Aorta (tissue), 5 donors: ENCODE results near the gene CLASRP. TPM values are rescaled to one million over a fixed set of nuclear protein-coding genes. Genes with fewer than 3 reads are reported as not detected.
"Not testable (repeated sequence)": the region's sequence is repeated elsewhere in the genome, so short reads cannot be mapped to it uniquely, and the experiment has no call there.

ENCODE experiments used
- ATAC-seq: fragments of 200-7000 bp; cut with Tn5 transposase; one replicate; pipeline ENCODE4 v1.9.1; 2022; ENCODE audit warnings: moderate library complexity; ENCODE audit not compliant: low FRiP score
- DNase-seq, 2 donors: peaks; one replicate each; pipeline ENCODE4 v3.0.0-alpha.2; 2020
- H3K27ac ChIP-seq, 2 donors: one replicate each; pipeline ENCODE4 v1.5.1; 2013; ENCODE audit warnings: low read length in 2 of 2, mild to moderate bottlenecking in 2 of 2, moderate library complexity in 2 of 2, control low read depth in 1 of 2, inconsistent platforms in 1 of 2, low read depth in 1 of 2
- H3K27me3 ChIP-seq, 2 donors: one replicate each; pipeline ENCODE4 v1.6.1; 2013; ENCODE audit warnings: control low read depth in 1 of 2, low read length in 1 of 2, mild to moderate bottlenecking in 1 of 2, moderate library complexity in 1 of 2; ENCODE audit not compliant: insufficient read depth in 2 of 2, control insufficient read depth in 1 of 2
- H3K36me3 ChIP-seq, 2 donors: one replicate each; pipeline ENCODE4 v1.6.1; 2013; ENCODE audit warnings: control low read depth in 1 of 2, low read length in 1 of 2, mild to moderate bottlenecking in 1 of 2; ENCODE audit not compliant: insufficient read depth in 2 of 2, control insufficient read depth in 1 of 2
- H3K4me1 ChIP-seq, 2 donors: one replicate each; pipeline ENCODE4 v1.6.1; 2013; ENCODE audit warnings: low read length in 2 of 2, control low read depth in 1 of 2, mild to moderate bottlenecking in 1 of 2, moderate library complexity in 1 of 2; ENCODE audit not compliant: insufficient read depth in 2 of 2, control insufficient read depth in 1 of 2
- H3K4me3 ChIP-seq, 2 donors: one replicate each; pipeline ENCODE4 v1.5.1; 2013; ENCODE audit warnings: low read length in 2 of 2, control low read depth in 1 of 2, mild to moderate bottlenecking in 1 of 2
- H3K9me3 ChIP-seq: one replicate; pipeline ENCODE4 v1.6.1; 2013; ENCODE audit warnings: mild to moderate bottlenecking, low read length; ENCODE audit not compliant: control insufficient read depth
- WGBS, 2 donors: extraction: QIAGEN DNeasy Blood & Tissue Kit; methylation state at CpG; one replicate each; pipeline ENCODE4 v1.1.7; 2013; 5-methylcytosine and 5-hydroxymethylcytosine counted together
- intact Hi-C, 2 donors: fragments of 100-400 bp; cut with DNase I; formaldehyde crosslinking; loops; one replicate each; pipeline versions ENCODE4 v1.14.2 to v1.15.0; 2022
- polyA plus RNA-seq, 2 donors: library from polyadenylated mRNA; stranded (reverse); fragments of 200-250 nt; gene quantifications; one replicate each; pipeline ENCODE4 v1.2.3, GENCODE V29; 2013
- total RNA-seq, 2 donors: library from RNA; stranded (reverse); fragmentation: NEBNext Ultra II Directional; extraction: Animal tissue kit (Norgen Biotek cat#: 25700); gene quantifications; one replicate each; pipeline ENCODE4 v1.2.1, GENCODE V29; 2021
- donor health status: healthy with polysubstance abuse.
- donor health status: Bipolar disorder and iron deficiency.
- donor health status: DM: no; HTN: no; CAD: no.
- donor health status: DM: no; HTN: no; CAD: no.
- donor health status: DM: yes; HTN: yes; CAD: no.

CLASRP gene
- total and polyA plus RNA-seq, 4 donors, result 18.2 to 209 (median 92.2) TPM

- Histone ChIP-seq H3K9me3 (no peaks in the 10 kb centered on the region), H3K36me3 (no peaks in the 10 kb centered on the region), H3K4me3 (no peak overlapping the region), H3K4me1 (no peaks in the 10 kb centered on the region), H3K27ac (no peak overlapping the region), H3K27me3 (no peaks in the 10 kb centered on the region)
- ATAC-seq (no peak), DNase-seq (no peak)
- intact Hi-C loops, result no loop called here
- 92 to 94% methylated on average over 11 of the region's 11 CpGs for WGBS, 2 donors
These were observed 73.4 kb downstream of the CLASRP start for GRCh38 chr19:45112111-45112827.

GRCh38 chr19:45113628-45114027 lies 74.8 kb downstream of the CLASRP start:
- H3K4me3 ChIP-seq, result no peak overlapping the region
- H3K36me3 ChIP-seq, result no peaks in the 10 kb centered on the region
- no peaks in the 10 kb centered on the region for H3K9me3 ChIP-seq
- WGBS, 2 donors, result 81 to 84% methylated on average over 9 of the region's 9 CpGs
- ATAC-seq, result no peak
- DNase-seq, result no peak
- intact Hi-C loops, result no loop called here
- no peaks in the 10 kb centered on the region for H3K27me3 ChIP-seq
- H3K27ac ChIP-seq, result no peak overlapping the region
- no peaks in the 10 kb centered on the region for H3K4me1 ChIP-seq

- no peak overlapping the region for H3K4me3 ChIP-seq
- intact Hi-C loops, result no loop called here
- WGBS, 2 donors, result 78 to 89% methylated on average over 4 of the region's 4 CpGs
These were observed 75.3 kb downstream of the CLASRP start for GRCh38 chr19:45114116-45114515.

GRCh38 chr19:45115809-45116615 lies 77.2 kb downstream of the CLASRP start:
- H3K4me3 ChIP-seq, result no peak overlapping the region
- intact Hi-C loops, result no loop called here
- DNase-seq, result no peak
- H3K4me1 ChIP-seq, result no peaks in the 10 kb centered on the region
- 91 to 93% methylated on average over 21 of the region's 21 CpGs for WGBS, 2 donors
- ATAC-seq, result no peak
- no peaks in the 10 kb centered on the region for H3K27me3 ChIP-seq
- H3K27ac ChIP-seq, result no peak overlapping the region
- no peaks in the 10 kb centered on the region for H3K36me3 ChIP-seq
- H3K9me3 ChIP-seq, result no peaks in the 10 kb centered on the region

More at GRCh38 chr19:45114116-45114515, 75.3 kb downstream of the CLASRP start:
- H3K9me3 ChIP-seq, result no peaks in the 10 kb centered on the region
- H3K27me3 ChIP-seq, result no peaks in the 10 kb centered on the region
- no peak overlapping the region for H3K27ac ChIP-seq
- DNase-seq, result no peak
- H3K36me3 ChIP-seq, result no peaks in the 10 kb centered on the region
- ATAC-seq, result no peak
- H3K4me1 ChIP-seq, result no peaks in the 10 kb centered on the region

GRCh38 chr19:45117167-45117594 lies 78.3 kb downstream of the CLASRP start:
- no peaks in the 10 kb centered on the region for H3K4me1 ChIP-seq
- H3K27ac ChIP-seq, result no peak overlapping the region
- H3K4me3 ChIP-seq, result no peak overlapping the region
- ATAC-seq, result no peak
- H3K27me3 ChIP-seq, result no peaks in the 10 kb centered on the region
- intact Hi-C loops, result no loop called here
- no peaks in the 10 kb centered on the region for H3K36me3 ChIP-seq
- no peak for DNase-seq
- H3K9me3 ChIP-seq, result no peaks in the 10 kb centered on the region
- 71 to 75% methylated on average over 15 to 16 of the region's 16 CpGs for WGBS, 2 donors

GRCh38 chr19:45117671-45118070 lies 78.8 kb downstream of the CLASRP start:
- no peaks in the 10 kb centered on the region for H3K9me3 ChIP-seq
- intact Hi-C loops, result no loop called here
- ATAC-seq (no peak), DNase-seq (no peak)
- no peaks in the 10 kb centered on the region for H3K36me3 ChIP-seq
- H3K27ac ChIP-seq, result no peak overlapping the region
- no peaks in the 10 kb centered on the region for H3K27me3 ChIP-seq
- no peak overlapping the region for H3K4me3 ChIP-seq
- H3K4me1 ChIP-seq, result no peaks in the 10 kb centered on the region
- 72 to 77% methylated on average over 12 of the region's 12 CpGs for WGBS, 2 donors

- no peak for ATAC-seq
- H3K36me3 ChIP-seq, result no peaks in the 10 kb centered on the region
- H3K27me3 ChIP-seq, result no peaks in the 10 kb centered on the region
- no peaks in the 10 kb centered on the region for H3K4me1 ChIP-seq
- no peak overlapping the region for H3K27ac ChIP-seq
- no peak for DNase-seq
- intact Hi-C loops, result no loop called here
- H3K4me3 ChIP-seq, result no peak overlapping the region
- WGBS, 2 donors, result 69 to 77% methylated on average over 5 of the region's 5 CpGs
- H3K9me3 ChIP-seq, result no peaks in the 10 kb centered on the region
These were observed 79.3 kb downstream of the CLASRP start for GRCh38 chr19:45118106-45118505.

GRCh38 chr19:45118591-45119355 lies 79.9 kb downstream of the CLASRP start:
- ATAC-seq, H3K27ac ChIP-seq, H3K36me3 ChIP-seq, H3K27me3 ChIP-seq, H3K4me1 ChIP-seq, intact Hi-C loops, H3K9me3 ChIP-seq, DNase-seq, H3K4me3 ChIP-seq: not testable (repeated sequence)
- WGBS, 2 donors, result 65 to 72% methylated on average over 18 of the region's 18 CpGs
